GM23338 (cell line): ENCODE data around the gene EMID1. TPM values are rescaled to one million over a fixed set of nuclear protein-coding genes. Genes with fewer than 3 reads are reported as not detected.

Experiments used
- ATAC-seq: fragments of 200-7000 bp; cut with Tn5 transposase; 3 replicates; pipeline ENCODE4 v1.9.1; 2020
- DNase-seq: peaks from one replicate; pipeline ENCODE4 v3.0.0-alpha.2; 2015; ENCODE audit warnings: low spot score
- H2AFZ ChIP-seq: fragments of 200-600 bp; sonication (generic); 2 replicates; pipeline ENCODE4 v1.8.0; 2016; ENCODE audit warnings: antibody characterized with exemption, mild to moderate bottlenecking, moderate library complexity
- H3F3A ChIP-seq: fragments of 200-600 bp; sonication (generic); replicated peaks from 2 replicates; pipeline ENCODE4 v1.8.0; 2017; ENCODE audit warnings: antibody characterized with exemption, mixed run types, low read depth
- H3K27ac ChIP-seq: fragments of 200-600 bp; sonication (generic); 2 replicates; pipeline ENCODE4 v1.6.1; 2016; ENCODE audit warnings: low read depth
- H3K27me3 ChIP-seq: fragments of 200-600 bp; sonication (generic); 2 replicates; pipeline ENCODE4 v1.8.0; 2016; ENCODE audit warnings: mild to moderate bottlenecking, mixed run types, moderate library complexity; ENCODE audit not compliant: insufficient read depth
- H3K36me3 ChIP-seq: fragments of 200-600 bp; sonication (generic); 2 replicates; pipeline ENCODE4 v1.8.0; 2016; ENCODE audit warnings: mild to moderate bottlenecking; ENCODE audit not compliant: insufficient read depth
- H3K4me1 ChIP-seq: fragments of 200-600 bp; sonication (generic); 2 replicates; pipeline ENCODE4 v1.8.0; 2016; ENCODE audit warnings: mild to moderate bottlenecking, moderate library complexity; ENCODE audit not compliant: insufficient read depth
- H3K4me2 ChIP-seq: fragments of 200-600 bp; sonication (generic); 2 replicates; pipeline ENCODE4 v1.7.1; 2017; ENCODE audit warnings: mixed run types
- H3K4me3 ChIP-seq: fragments of 200-600 bp; sonication (generic); 2 replicates; pipeline ENCODE4 v1.6.1; 2016; ENCODE audit warnings: mixed run types
- H3K79me2 ChIP-seq: fragments of 200-600 bp; sonication (generic); replicated peaks from 2 replicates; pipeline ENCODE4 v1.8.0; 2017; ENCODE audit warnings: mild to moderate bottlenecking; ENCODE audit not compliant: insufficient read depth
- H3K9me2 ChIP-seq: fragments of 200-600 bp; sonication (generic); 2 replicates; pipeline ENCODE4 v1.8.0; 2017; ENCODE audit not compliant: insufficient read depth
- H4K20me1 ChIP-seq: fragments of 200-600 bp; sonication (generic); replicated peaks from 2 replicates; pipeline ENCODE4 v1.8.0; 2017; ENCODE audit warnings: mild to moderate bottlenecking; ENCODE audit not compliant: insufficient read depth
- H3K27ac Mint-ChIP-seq: 2 replicates; pipeline ENCODE4 v1.8.0; 2020; ENCODE audit warnings: inconsistent platforms, mild to moderate bottlenecking, moderate library complexity, mixed read lengths
- H3K27me3 Mint-ChIP-seq: 3 replicates; pipeline ENCODE4 v1.8.0; 2022; ENCODE audit warnings: low read depth, mild to moderate bottlenecking, moderate library complexity, mixed read lengths, inconsistent platforms; ENCODE audit not compliant: insufficient read depth, poor library complexity
- H3K36me3 Mint-ChIP-seq: 3 replicates; pipeline ENCODE4 v1.8.0; 2021; ENCODE audit warnings: low read depth, mild to moderate bottlenecking, inconsistent platforms, moderate library complexity, mixed read lengths
- H3K4me1 Mint-ChIP-seq: 3 replicates; pipeline ENCODE4 v1.8.0; 2020; ENCODE audit warnings: mild to moderate bottlenecking, inconsistent platforms, mixed read lengths
- H3K4me3 Mint-ChIP-seq: 3 replicates; pipeline ENCODE4 v1.8.0; 2021; ENCODE audit warnings: moderate library complexity, mild to moderate bottlenecking, inconsistent platforms, mixed read lengths
- H3K9me3 Mint-ChIP-seq: 3 replicates; pipeline ENCODE4 v1.8.0; 2020; ENCODE audit warnings: moderate library complexity, mild to moderate bottlenecking, inconsistent platforms, mixed read lengths
- CREB1 ChIP-seq: fragments of 250-450 bp; sonication (Bioruptor Pico); IDR thresholded peaks from 2 replicates; pipeline ENCODE4 v1.5.0; 2020; ENCODE audit warnings: low read depth, mild to moderate bottlenecking, moderate library complexity
- EZH2phosphoT487 ChIP-seq: fragments of 200-600 bp; sonication (generic); IDR thresholded peaks from one replicate; pipeline ENCODE4 v1.8.1; 2018; ENCODE audit warnings: antibody characterized with exemption; ENCODE audit not compliant: unreplicated experiment
- JUNB ChIP-seq: IDR thresholded peaks from one replicate; pipeline ENCODE4 v1.6.1; 2016; ENCODE audit warnings: antibody characterized with exemption; ENCODE audit not compliant: unreplicated experiment
- NANOG ChIP-seq: IDR thresholded peaks from 2 replicates; pipeline ENCODE4 v1.6.1; 2016; ENCODE audit warnings: antibody characterized with exemption, borderline replicate concordance
- POLR2AphosphoS5 ChIP-seq: IDR thresholded peaks from 2 replicates; pipeline ENCODE4 v1.6.1; 2016; ENCODE audit warnings: antibody characterized with exemption, low read depth
- STAT1 ChIP-seq: IDR thresholded peaks from one replicate; pipeline ENCODE4 v1.6.1; 2016; ENCODE audit warnings: antibody characterized with exemption; ENCODE audit not compliant: unreplicated experiment
- ZNF114 ChIP-seq: fragments of 250-450 bp; sonication (Bioruptor Pico); IDR thresholded peaks from 2 replicates; pipeline ENCODE4 v1.5.0; 2020; ENCODE audit warnings: mild to moderate bottlenecking, moderate library complexity
- ZNF331 ChIP-seq: fragments of 250-450 bp; sonication (Bioruptor Pico); IDR thresholded peaks from 2 replicates; pipeline ENCODE4 v1.5.0; 2020; ENCODE audit warnings: low read depth, mild to moderate bottlenecking, moderate library complexity
- polyA plus RNA-seq: library from polyadenylated mRNA; unstranded; fragments of >200 nt; fragmentation: Nextera tagmentation; extraction: Ambion mirVana; gene quantifications from 2 replicates; pipeline ENCODE4 v1.2.1, GENCODE V29; 2016
- total RNA-seq: library from RNA; depleted of rRNA; stranded (reverse); fragments of >200 nt; shearing (Covaris generic); gene quantifications from 2 replicates; pipeline ENCODE4 v1.2.3, GENCODE V29; 2014
- TF ChIP-seq, protein P1 (sequence below): IDR thresholded peaks from 2 replicates; pipeline ENCODE4 v1.6.1; 2016; ENCODE audit warnings: antibody characterized with exemption

Gene EMID1
- total and polyA plus RNA-seq, 2 experiments from 2014 or later: 3.0 to 13.4 TPM

DNA sequence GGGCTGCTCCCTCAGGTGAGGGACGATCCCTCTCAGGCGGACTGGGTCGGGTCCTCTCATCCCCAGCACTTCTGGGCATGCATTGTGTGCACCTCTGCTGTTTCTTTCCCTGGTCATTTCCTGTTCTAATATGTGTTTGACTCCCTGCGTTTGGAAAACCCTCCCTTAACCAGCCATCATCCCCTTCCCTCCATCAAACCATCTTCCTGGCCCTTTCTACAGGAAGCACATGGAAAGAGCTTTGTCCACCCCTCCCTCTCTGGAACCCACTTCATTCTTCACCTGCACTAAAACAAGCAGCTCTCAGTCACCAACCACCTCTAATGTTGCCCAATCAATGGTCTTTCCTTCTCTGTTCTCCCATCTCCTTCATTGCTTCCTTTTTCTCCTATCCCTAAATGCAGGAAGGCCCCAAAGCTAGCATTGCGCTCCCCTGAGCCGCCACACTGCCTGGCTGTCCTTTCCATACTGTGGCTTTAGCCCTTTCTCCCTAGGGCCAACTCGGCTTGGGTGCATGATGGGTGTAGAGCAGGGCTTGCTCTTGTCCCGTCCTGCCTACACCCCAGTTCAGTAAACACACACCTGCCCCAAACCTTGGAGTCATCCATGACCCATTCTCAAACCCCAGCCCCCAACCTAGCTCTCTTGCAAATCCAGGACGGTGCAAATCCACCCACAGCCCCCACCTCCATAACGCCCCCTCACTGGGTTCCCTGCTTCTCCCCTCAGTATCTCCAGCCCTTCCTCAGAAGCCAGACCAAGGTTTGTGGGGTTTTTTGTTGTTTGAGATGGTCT lies 95.3 kb downstream of the EMID1 start:
- Mint-ChIP-seq H3K36me3 (peaks cover 55% of the 10 kb centered on the region), H3K4me1 (peaks cover 22% of the 10 kb centered on the region), H3K9me3 (no peaks in the 10 kb centered on the region; the same call in 2 of the 3 replicates), H3K27me3 (peaks cover 31% of the 10 kb centered on the region), H3K27ac (peak overlapping the region; percentile 57), H3K4me3 (no peak overlapping the region)
- peak; percentile 30 for DNase-seq
- H2AFZ ChIP-seq: no peak overlapping the region
- H3K36me3 ChIP-seq: peaks cover 46% of the 10 kb centered on the region
- no peak for TF ChIP-seq JUNB
- TF ChIP-seq POLR2AphosphoS5: peak; percentile 55
- TF ChIP-seq ZNF114 (CRISPR knock-in tag): no peak
- TF ChIP-seq STAT1: no peak
- peaks cover 60% of the 10 kb centered on the region for H3F3A ChIP-seq
- H4K20me1 ChIP-seq: peaks cover 23% of the 10 kb centered on the region
- H3K79me2 ChIP-seq: 0 out of 2 replicates have a peak, but pooled peaks cover 3% of the 10 kb centered on the region
- no peaks in the 10 kb centered on the region for H3K9me2 ChIP-seq
- no peak overlapping the region for H3K4me3 ChIP-seq
- H3K27ac ChIP-seq: peak overlapping the region; percentile 76
- no peak overlapping the region for H3K4me2 ChIP-seq
- no peaks in the 10 kb centered on the region for H3K27me3 ChIP-seq
- peaks cover 9% of the 10 kb centered on the region; the same call in 1 of the 2 replicates for H3K4me1 ChIP-seq
- peak; percentile 16 for ATAC-seq

DNA sequence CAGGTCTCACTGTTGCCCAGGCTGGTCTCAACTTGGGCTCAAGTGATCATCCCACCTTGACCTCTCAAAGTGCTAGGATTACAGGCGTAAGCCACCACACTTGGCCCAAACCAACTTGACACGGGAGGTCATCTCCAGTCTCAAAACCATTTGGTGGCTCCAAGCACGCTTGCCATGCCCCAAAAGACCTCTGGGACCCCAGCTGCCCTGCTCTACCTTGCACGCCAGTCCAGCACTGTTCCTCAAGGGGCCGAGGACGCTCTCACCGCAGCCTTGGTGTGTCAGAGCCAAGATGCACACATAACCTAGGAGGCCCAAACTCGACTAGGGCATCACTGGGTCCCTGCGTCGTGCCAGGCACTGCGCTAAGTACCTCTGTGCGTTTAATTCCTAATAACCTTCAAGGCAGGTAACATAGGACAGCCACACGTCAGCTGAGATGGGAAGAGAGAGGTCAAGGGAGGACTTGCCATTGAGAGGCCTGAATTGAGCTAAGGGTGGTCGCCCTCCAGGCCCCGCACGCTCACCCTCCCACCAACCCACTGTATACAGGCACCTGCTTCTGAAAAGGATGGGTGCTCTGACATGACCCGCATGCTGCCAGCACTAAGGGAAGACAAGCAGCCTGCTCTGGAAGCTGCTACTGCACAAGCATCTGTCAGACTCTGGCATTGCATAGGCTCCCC lies 96.2 kb downstream of the EMID1 start:
- H3K9me2 ChIP-seq: no peaks in the 10 kb centered on the region
- H3F3A ChIP-seq: peaks cover 57% of the 10 kb centered on the region
- peaks cover 10% of the 10 kb centered on the region; the same call in 1 of the 2 replicates for H3K4me1 ChIP-seq
- no peak overlapping the region for H3K4me3 ChIP-seq
- no peaks in the 10 kb centered on the region for H3K27me3 ChIP-seq
- peak overlapping the region; percentile 76; the same call in 1 of the 2 replicates for H3K27ac ChIP-seq
- no peak for DNase-seq
- H3K27ac Mint-ChIP-seq: peak overlapping the region; percentile 57; the same call in 1 of the 2 replicates
- 0 out of 2 replicates have a peak, but pooled peaks cover 3% of the 10 kb centered on the region for H3K79me2 ChIP-seq
- H3K27me3 Mint-ChIP-seq: peaks cover 30% of the 10 kb centered on the region
- H3K36me3 Mint-ChIP-seq: peaks cover 46% of the 10 kb centered on the region
- peaks cover 15% of the 10 kb centered on the region for H4K20me1 ChIP-seq
- no peak overlapping the region for H3K4me3 Mint-ChIP-seq
- H3K4me2 ChIP-seq: no peak overlapping the region
- TF ChIP-seq EZH2phosphoT487: no peak
- TF ChIP-seq CREB1: no peak
- TF ChIP-seq NANOG: no peak
- TF ChIP-seq, protein P1, sequence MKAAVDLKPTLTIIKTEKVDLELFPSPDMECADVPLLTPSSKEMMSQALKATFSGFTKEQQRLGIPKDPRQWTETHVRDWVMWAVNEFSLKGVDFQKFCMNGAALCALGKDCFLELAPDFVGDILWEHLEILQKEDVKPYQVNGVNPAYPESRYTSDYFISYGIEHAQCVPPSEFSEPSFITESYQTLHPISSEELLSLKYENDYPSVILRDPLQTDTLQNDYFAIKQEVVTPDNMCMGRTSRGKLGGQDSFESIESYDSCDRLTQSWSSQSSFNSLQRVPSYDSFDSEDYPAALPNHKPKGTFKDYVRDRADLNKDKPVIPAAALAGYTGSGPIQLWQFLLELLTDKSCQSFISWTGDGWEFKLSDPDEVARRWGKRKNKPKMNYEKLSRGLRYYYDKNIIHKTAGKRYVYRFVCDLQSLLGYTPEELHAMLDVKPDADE: no peak
- H2AFZ ChIP-seq: no peak overlapping the region
- no peak for ATAC-seq
- H3K4me1 Mint-ChIP-seq: peaks cover 25% of the 10 kb centered on the region
- H3K36me3 ChIP-seq: peaks cover 37% of the 10 kb centered on the region
- no peaks in the 10 kb centered on the region; the same call in 2 of the 3 replicates for H3K9me3 Mint-ChIP-seq

DNA sequence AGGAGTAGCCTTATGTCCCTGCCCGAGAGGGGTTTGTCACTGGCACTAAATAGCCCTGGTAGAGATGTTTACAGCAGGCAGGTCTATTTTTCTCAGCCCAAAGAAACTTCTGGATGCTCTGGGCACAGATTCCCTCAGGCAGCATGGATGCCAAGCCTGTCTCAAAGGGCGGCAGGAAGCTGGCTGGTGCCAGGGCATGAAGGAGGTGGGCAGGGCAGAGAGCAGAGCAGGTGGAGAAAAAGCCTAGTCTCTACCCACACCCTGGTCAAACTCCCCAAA lies 96.6 kb downstream of the EMID1 start:
- no peaks in the 10 kb centered on the region; the same call in 2 of the 3 replicates for H3K9me3 Mint-ChIP-seq
- H3K27ac Mint-ChIP-seq: no peak overlapping the region
- no peak overlapping the region for H3K27ac ChIP-seq
- TF ChIP-seq, protein P1: no peak
- TF ChIP-seq POLR2AphosphoS5 (no peak), NANOG (no peak), EZH2phosphoT487 (no peak), ZNF114 (CRISPR knock-in tag) (no peak), JUNB (no peak), ZNF331 (CRISPR knock-in tag) (no peak)

More for the DNA sequence above, 96.6 kb downstream of the EMID1 start:
- Mint-ChIP-seq H3K36me3 (peaks cover 42% of the 10 kb centered on the region), H3K27me3 (peaks cover 28% of the 10 kb centered on the region), H3K4me3 (no peak overlapping the region), H3K4me1 (peaks cover 26% of the 10 kb centered on the region)
- Histone ChIP-seq H4K20me1 (peaks cover 14% of the 10 kb centered on the region), H2AFZ (no peak overlapping the region), H3K4me3 (no peak overlapping the region), H3K36me3 (peaks cover 32% of the 10 kb centered on the region), H3K4me1 (peaks cover 10% of the 10 kb centered on the region; the same call in 1 of the 2 replicates), H3K79me2 (0 out of 2 replicates have a peak, but pooled peaks cover 3% of the 10 kb centered on the region), H3K4me2 (no peak overlapping the region), H3K9me2 (no peaks in the 10 kb centered on the region), H3K27me3 (no peaks in the 10 kb centered on the region), H3F3A (peaks cover 52% of the 10 kb centered on the region)
- no peak for ATAC-seq
- DNase-seq: no peak
